Epithelial cell of alveolus of lung (primary cell): ENCODE data around the gene ANOS1. TPM values are rescaled to one million over a fixed set of nuclear protein-coding genes. Genes with fewer than 3 reads are reported as not detected.

Source experiments
- total RNA-seq: library from RNA; depleted of rRNA; stranded (reverse); fragments of >200 nt; gene quantifications from 2 replicates; pipeline ENCODE4 v1.2.1, GENCODE V29; 2015

Gene ANOS1
- total RNA-seq = 0.24 and 3.9 TPM in 2 replicates

GRCh38 chrX:8731559-8732395 is at the start of gene ANOS1:
ANOS1 (minus strand) TSS chrX:8732137; CDS start chrX:8732036, 101 bp downstream.

Other genes with a start within 250 kb of the ANOS1 start
- not detected in 2 replicates for gene FAM9A, start 69.2 kb upstream of the ANOS1 start, total RNA-seq